ENCODE results near the gene CEMIP.

Gene CEMIP

DNA sequence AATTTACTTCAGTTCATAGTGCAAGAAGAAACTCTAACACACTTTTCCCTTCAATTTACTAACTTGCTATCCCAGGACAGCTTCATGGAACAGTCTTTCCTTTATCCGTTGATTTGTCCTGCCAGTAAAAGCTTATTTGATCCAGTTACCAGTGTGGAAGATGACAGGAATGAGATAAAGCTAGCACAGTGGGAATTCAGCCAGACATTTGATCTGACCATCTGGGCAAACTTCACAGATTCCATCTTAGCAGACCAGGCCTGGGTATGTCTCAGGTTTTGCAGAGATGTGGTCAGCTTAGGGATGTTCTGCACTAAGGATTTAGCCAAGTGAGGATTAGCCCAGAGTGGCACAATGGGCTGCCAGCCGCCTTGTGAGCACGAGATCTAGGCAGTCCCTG lies 19.7 kb downstream of the CEMIP start:
- CTCF ChIA-PET = interaction anchor here (1.4 kb wide), 1 partner anchor 19 kb away, joined by 5 read pairs; the partner anchor contains the start of gene CEMIP

DNA sequence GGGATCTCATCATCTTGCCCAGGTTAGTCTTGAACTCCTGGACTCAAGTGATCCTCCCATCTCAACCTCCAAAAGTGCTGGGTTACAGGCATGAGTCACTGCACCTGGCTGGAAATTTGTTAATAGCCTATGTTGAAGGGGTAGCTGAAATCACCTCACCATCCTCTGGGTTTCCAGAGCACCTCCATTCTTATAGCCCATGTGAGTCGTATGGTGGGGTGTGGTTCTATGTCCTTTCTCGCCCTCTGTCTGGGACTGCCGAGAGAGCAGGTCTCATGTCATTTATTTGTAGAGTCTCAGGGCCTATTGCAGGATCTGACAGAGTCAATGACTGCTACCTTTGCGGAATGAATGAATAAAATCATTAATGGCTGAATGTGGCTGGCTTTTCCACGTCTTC lies 20.9 kb downstream of the CEMIP start:
- H3K27ac ChIP-seq (ENCODE audit: extremely low read depth, low read depth, low read length) = no peak overlapping the region
- no peak overlapping the region for H3K4me3 ChIP-seq (ENCODE audit: low read depth, low read length)
- ChIA-PET POLR2A (no interaction called here), CTCF (interaction anchor here (1.4 kb wide), 1 partner anchor 20 kb away, joined by 3 read pairs; the partner anchor contains the start of gene CEMIP)
- H3K36me3 ChIP-seq (ENCODE audit: control insufficient read depth in 2 of 2, insufficient read depth in 1 of 2, low read length in 2 of 2) = no peaks in the 10 kb centered on the region
- no peaks in the 10 kb centered on the region for H3K4me1 ChIP-seq (ENCODE audit: control insufficient read depth, insufficient read depth, low read length)
- no peaks in the 10 kb centered on the region for H3K9me3 ChIP-seq (ENCODE audit: control insufficient read depth, insufficient read depth, low read depth, low read length)
- TF ChIP-seq, protein P1, sequence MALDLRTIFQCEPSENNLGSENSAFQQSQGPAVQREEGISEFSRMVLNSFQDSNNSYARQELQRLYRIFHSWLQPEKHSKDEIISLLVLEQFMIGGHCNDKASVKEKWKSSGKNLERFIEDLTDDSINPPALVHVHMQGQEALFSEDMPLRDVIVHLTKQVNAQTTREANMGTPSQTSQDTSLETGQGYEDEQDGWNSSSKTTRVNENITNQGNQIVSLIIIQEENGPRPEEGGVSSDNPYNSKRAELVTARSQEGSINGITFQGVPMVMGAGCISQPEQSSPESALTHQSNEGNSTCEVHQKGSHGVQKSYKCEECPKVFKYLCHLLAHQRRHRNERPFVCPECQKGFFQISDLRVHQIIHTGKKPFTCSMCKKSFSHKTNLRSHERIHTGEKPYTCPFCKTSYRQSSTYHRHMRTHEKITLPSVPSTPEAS (tag by site-specific recombination; IDR thresholded peaks at IDR 0.05) = 0 out of 2 replicates have a peak, but pooled peaks have one; percentile 4
- TF ChIP-seq ZNF664 (tag by site-specific recombination; IDR thresholded peaks at IDR 0.05) = no peak

More for the DNA sequence above, 19.7 kb downstream of the CEMIP start:
- POLR2A ChIA-PET = no interaction called here
- Histone ChIP-seq H3K4me1 (ENCODE audit: control insufficient read depth, insufficient read depth, low read length) (no peaks in the 10 kb centered on the region), H3K27ac (ENCODE audit: extremely low read depth, low read depth, low read length) (no peak overlapping the region), H3K4me3 (ENCODE audit: low read depth, low read length) (no peak overlapping the region), H3K36me3 (ENCODE audit: control insufficient read depth in 2 of 2, insufficient read depth in 1 of 2, low read length in 2 of 2) (no peaks in the 10 kb centered on the region), H3K9me3 (ENCODE audit: control insufficient read depth, insufficient read depth, low read depth, low read length) (no peaks in the 10 kb centered on the region)
- no peak for TF ChIP-seq HOXA7 (CRISPR knock-in tag; IDR thresholded peaks at IDR 0.05; ENCODE audit: borderline replicate concordance)
- TF ChIP-seq FEZF1 (tag by site-specific recombination; IDR thresholded peaks at IDR 0.05) = no peak
- no peak for TF ChIP-seq ZNF132 (tag by site-specific recombination; IDR thresholded peaks at IDR 0.05; ENCODE audit: borderline replicate concordance)
- TF ChIP-seq, protein P2, sequence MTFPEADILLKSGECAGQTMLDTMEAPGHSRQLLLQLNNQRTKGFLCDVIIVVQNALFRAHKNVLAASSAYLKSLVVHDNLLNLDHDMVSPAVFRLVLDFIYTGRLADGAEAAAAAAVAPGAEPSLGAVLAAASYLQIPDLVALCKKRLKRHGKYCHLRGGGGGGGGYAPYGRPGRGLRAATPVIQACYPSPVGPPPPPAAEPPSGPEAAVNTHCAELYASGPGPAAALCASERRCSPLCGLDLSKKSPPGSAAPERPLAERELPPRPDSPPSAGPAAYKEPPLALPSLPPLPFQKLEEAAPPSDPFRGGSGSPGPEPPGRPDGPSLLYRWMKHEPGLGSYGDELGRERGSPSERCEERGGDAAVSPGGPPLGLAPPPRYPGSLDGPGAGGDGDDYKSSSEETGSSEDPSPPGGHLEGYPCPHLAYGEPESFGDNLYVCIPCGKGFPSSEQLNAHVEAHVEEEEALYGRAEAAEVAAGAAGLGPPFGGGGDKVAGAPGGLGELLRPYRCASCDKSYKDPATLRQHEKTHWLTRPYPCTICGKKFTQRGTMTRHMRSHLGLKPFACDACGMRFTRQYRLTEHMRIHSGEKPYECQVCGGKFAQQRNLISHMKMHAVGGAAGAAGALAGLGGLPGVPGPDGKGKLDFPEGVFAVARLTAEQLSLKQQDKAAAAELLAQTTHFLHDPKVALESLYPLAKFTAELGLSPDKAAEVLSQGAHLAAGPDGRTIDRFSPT (tag by site-specific recombination; IDR thresholded peaks at IDR 0.05) = no peak
- TF ChIP-seq ZFP41 (tag by site-specific recombination; IDR thresholded peaks at IDR 0.05; ENCODE audit: borderline replicate concordance) = no peak
- TF ChIP-seq REPIN1 (tag by site-specific recombination; IDR thresholded peaks at IDR 0.05; ENCODE audit: low read depth) = no peak
- no peak for TF ChIP-seq GLI4 (tag by site-specific recombination; IDR thresholded peaks at IDR 0.05)
- no peak for TF ChIP-seq SCRT2 (tag by site-specific recombination; IDR thresholded peaks at IDR 0.05)
- TF ChIP-seq ZNF473 (tag by site-specific recombination; IDR thresholded peaks at IDR 0.05) = no peak
- no peak for TF ChIP-seq GFI1B (tag by site-specific recombination; IDR thresholded peaks at IDR 0.05)
- no peak for TF ChIP-seq KLF7 (tag by site-specific recombination; IDR thresholded peaks at IDR 0.05; ENCODE audit: borderline replicate concordance)
- no peak for TF ChIP-seq ZNF324 (tag by site-specific recombination; IDR thresholded peaks at IDR 0.05)
- TF ChIP-seq, protein P3, sequence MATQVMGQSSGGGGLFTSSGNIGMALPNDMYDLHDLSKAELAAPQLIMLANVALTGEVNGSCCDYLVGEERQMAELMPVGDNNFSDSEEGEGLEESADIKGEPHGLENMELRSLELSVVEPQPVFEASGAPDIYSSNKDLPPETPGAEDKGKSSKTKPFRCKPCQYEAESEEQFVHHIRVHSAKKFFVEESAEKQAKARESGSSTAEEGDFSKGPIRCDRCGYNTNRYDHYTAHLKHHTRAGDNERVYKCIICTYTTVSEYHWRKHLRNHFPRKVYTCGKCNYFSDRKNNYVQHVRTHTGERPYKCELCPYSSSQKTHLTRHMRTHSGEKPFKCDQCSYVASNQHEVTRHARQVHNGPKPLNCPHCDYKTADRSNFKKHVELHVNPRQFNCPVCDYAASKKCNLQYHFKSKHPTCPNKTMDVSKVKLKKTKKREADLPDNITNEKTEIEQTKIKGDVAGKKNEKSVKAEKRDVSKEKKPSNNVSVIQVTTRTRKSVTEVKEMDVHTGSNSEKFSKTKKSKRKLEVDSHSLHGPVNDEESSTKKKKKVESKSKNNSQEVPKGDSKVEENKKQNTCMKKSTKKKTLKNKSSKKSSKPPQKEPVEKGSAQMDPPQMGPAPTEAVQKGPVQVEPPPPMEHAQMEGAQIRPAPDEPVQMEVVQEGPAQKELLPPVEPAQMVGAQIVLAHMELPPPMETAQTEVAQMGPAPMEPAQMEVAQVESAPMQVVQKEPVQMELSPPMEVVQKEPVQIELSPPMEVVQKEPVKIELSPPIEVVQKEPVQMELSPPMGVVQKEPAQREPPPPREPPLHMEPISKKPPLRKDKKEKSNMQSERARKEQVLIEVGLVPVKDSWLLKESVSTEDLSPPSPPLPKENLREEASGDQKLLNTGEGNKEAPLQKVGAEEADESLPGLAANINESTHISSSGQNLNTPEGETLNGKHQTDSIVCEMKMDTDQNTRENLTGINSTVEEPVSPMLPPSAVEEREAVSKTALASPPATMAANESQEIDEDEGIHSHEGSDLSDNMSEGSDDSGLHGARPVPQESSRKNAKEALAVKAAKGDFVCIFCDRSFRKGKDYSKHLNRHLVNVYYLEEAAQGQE (tag by site-specific recombination; IDR thresholded peaks at IDR 0.05) = no peak
- no peak for TF ChIP-seq ZBTB7A (tag by site-specific recombination; IDR thresholded peaks at IDR 0.05; ENCODE audit: low read depth)
- TF ChIP-seq GLI2 (tag by site-specific recombination; IDR thresholded peaks at IDR 0.05; ENCODE audit: borderline replicate concordance, low read depth) = no peak
- TF ChIP-seq ZNF354C (tag by site-specific recombination; IDR thresholded peaks at IDR 0.05; ENCODE audit: borderline replicate concordance, low read depth) = no peak
- no peak for TF ChIP-seq KLF10 (tag by site-specific recombination; IDR thresholded peaks at IDR 0.05)
- TF ChIP-seq, protein P4, sequence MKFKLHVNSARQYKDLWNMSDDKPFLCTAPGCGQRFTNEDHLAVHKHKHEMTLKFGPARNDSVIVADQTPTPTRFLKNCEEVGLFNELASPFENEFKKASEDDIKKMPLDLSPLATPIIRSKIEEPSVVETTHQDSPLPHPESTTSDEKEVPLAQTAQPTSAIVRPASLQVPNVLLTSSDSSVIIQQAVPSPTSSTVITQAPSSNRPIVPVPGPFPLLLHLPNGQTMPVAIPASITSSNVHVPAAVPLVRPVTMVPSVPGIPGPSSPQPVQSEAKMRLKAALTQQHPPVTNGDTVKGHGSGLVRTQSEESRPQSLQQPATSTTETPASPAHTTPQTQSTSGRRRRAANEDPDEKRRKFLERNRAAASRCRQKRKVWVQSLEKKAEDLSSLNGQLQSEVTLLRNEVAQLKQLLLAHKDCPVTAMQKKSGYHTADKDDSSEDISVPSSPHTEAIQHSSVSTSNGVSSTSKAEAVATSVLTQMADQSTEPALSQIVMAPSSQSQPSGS (tag by site-specific recombination; IDR thresholded peaks at IDR 0.05; ENCODE audit: low read depth) = no peak
- no peak for TF ChIP-seq ZNF621 (tag by site-specific recombination; IDR thresholded peaks at IDR 0.05)

Measured in HEK293 (cell line).